ENCODE measurements around the gene JAK1. TPM values are rescaled to one million over a fixed set of nuclear protein-coding genes. Genes with fewer than 3 reads are reported as not detected.

Gene JAK1
- total and polyA plus RNA-seq, 2 of the 8 experiments (the other 6 are each of a cell fraction or from before 2014, with no cell fraction given), result 7.8 to 24.5 TPM

DNA sequence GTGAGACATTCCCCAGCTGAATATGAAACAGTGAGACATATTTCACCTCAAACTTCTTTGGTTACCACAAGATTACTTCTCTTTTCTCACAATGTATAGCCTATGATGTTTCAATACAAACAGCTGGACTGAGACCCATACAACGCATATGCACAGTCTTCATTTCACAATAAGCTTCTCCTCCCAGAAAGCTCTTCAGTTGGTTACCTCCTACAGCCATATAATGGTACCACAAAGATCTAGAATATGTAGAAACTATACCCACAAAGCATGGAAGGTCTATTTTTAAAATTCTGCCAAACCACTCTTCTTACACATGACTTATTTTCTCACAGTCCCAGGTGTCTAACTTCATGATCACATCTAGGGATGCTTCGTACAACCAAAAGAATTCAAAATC lies 70.8 kb downstream of the JAK1 start (continued):
- TF ChIP-seq, protein P1, sequence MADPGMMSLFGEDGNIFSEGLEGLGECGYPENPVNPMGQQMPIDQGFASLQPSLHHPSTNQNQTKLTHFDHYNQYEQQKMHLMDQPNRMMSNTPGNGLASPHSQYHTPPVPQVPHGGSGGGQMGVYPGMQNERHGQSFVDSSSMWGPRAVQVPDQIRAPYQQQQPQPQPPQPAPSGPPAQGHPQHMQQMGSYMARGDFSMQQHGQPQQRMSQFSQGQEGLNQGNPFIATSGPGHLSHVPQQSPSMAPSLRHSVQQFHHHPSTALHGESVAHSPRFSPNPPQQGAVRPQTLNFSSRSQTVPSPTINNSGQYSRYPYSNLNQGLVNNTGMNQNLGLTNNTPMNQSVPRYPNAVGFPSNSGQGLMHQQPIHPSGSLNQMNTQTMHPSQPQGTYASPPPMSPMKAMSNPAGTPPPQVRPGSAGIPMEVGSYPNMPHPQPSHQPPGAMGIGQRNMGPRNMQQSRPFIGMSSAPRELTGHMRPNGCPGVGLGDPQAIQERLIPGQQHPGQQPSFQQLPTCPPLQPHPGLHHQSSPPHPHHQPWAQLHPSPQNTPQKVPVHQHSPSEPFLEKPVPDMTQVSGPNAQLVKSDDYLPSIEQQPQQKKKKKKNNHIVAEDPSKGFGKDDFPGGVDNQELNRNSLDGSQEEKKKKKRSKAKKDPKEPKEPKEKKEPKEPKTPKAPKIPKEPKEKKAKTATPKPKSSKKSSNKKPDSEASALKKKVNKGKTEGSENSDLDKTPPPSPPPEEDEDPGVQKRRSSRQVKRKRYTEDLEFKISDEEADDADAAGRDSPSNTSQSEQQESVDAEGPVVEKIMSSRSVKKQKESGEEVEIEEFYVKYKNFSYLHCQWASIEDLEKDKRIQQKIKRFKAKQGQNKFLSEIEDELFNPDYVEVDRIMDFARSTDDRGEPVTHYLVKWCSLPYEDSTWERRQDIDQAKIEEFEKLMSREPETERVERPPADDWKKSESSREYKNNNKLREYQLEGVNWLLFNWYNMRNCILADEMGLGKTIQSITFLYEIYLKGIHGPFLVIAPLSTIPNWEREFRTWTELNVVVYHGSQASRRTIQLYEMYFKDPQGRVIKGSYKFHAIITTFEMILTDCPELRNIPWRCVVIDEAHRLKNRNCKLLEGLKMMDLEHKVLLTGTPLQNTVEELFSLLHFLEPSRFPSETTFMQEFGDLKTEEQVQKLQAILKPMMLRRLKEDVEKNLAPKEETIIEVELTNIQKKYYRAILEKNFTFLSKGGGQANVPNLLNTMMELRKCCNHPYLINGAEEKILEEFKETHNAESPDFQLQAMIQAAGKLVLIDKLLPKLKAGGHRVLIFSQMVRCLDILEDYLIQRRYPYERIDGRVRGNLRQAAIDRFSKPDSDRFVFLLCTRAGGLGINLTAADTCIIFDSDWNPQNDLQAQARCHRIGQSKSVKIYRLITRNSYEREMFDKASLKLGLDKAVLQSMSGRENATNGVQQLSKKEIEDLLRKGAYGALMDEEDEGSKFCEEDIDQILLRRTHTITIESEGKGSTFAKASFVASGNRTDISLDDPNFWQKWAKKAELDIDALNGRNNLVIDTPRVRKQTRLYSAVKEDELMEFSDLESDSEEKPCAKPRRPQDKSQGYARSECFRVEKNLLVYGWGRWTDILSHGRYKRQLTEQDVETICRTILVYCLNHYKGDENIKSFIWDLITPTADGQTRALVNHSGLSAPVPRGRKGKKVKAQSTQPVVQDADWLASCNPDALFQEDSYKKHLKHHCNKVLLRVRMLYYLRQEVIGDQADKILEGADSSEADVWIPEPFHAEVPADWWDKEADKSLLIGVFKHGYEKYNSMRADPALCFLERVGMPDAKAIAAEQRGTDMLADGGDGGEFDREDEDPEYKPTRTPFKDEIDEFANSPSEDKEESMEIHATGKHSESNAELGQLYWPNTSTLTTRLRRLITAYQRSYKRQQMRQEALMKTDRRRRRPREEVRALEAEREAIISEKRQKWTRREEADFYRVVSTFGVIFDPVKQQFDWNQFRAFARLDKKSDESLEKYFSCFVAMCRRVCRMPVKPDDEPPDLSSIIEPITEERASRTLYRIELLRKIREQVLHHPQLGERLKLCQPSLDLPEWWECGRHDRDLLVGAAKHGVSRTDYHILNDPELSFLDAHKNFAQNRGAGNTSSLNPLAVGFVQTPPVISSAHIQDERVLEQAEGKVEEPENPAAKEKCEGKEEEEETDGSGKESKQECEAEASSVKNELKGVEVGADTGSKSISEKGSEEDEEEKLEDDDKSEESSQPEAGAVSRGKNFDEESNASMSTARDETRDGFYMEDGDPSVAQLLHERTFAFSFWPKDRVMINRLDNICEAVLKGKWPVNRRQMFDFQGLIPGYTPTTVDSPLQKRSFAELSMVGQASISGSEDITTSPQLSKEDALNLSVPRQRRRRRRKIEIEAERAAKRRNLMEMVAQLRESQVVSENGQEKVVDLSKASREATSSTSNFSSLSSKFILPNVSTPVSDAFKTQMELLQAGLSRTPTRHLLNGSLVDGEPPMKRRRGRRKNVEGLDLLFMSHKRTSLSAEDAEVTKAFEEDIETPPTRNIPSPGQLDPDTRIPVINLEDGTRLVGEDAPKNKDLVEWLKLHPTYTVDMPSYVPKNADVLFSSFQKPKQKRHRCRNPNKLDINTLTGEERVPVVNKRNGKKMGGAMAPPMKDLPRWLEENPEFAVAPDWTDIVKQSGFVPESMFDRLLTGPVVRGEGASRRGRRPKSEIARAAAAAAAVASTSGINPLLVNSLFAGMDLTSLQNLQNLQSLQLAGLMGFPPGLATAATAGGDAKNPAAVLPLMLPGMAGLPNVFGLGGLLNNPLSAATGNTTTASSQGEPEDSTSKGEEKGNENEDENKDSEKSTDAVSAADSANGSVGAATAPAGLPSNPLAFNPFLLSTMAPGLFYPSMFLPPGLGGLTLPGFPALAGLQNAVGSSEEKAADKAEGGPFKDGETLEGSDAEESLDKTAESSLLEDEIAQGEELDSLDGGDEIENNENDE (IDR thresholded peaks at IDR 0.05; ENCODE audit: insufficient replicate concordance, low read length), result no peak
- TF ChIP-seq TBP (IDR thresholded peaks at IDR 0.05; ENCODE audit: low read depth, low read length) (no peak), CBX5 (IDR thresholded peaks at IDR 0.05; ENCODE audit: low read depth, low read length) (no peak), SRF (IDR thresholded peaks at IDR 0.05; ENCODE audit: low read depth, low read length) (no peak), CHD1 (IDR thresholded peaks at IDR 0.05; ENCODE audit: low read depth, low read length) (no peak), CEBPB (IDR thresholded peaks at IDR 0.05; ENCODE audit: low read depth, low read length) (no peak), YY1 (IDR thresholded peaks at IDR 0.05; ENCODE audit: low read depth, low read length) (no peak), SP4 (IDR thresholded peaks at IDR 0.05; ENCODE audit: low read length) (no peak), JUND (IDR thresholded peaks at IDR 0.05; ENCODE audit: low read length) (no peak)

Measured in H1 (cell line).